SW 1271 (cell line): ENCODE measurements around the gene SRSF6.
"Not testable (repeated sequence)": the region's sequence is repeated elsewhere in the genome, so short reads cannot be mapped to it uniquely, and the experiment has no call there.

Experiments
- DNase-seq, 2 experiments: peaks; one replicate each; lab custom pipeline; 2025; lab: John Stamatoyannopoulos, UW

Gene SRSF6

GRCh38 chr20:43448748-43449535, 8.8 kb upstream of the SRSF6 start:
- peak in 1 of 2 experiments; percentile 39 for DNase-seq

DNA sequence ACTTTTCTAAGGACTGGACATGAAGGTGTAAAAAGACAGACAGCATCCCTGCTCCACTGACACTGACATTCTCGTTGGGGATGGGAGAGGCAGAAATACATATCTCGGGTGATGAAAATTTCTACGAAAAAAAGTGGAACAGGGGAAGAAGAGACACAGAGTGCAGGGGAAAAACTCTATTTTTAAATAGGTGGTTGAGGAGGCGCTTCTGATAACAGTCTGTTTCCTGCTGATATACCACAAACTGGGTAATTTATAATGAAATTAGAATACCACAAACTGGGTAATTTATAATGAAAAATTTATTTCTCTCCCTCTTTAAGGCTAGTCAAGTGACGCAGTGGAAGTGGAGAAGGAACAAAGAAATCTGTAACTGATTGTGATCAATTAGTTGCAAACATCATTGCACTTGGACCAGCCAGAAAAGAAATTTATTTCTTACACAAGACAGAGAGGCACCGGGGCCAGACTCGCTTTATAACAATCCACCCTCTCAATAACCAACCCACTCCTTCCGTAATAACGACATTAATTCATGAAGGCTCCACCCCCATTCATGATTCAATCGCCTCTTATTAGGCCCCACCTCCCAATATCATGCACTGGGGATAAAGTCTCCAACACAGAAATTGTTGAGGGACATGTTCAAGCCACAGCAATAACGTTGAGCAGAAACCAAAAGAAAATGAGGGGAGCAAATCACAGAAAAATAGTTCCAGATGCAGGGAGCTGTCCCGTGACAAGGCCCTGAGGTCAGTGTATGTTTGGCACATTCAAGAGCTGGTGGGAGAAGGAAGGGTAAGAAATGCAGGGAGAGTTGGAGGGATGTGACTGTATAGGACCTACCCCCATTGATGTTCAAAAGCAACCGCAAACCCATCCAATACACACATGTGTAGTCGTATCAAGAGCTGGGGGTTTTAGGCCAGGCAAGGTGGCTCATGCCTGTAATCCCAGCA, 6.6 kb upstream of the SRSF6 start:
- no peak for DNase-seq

DNA sequence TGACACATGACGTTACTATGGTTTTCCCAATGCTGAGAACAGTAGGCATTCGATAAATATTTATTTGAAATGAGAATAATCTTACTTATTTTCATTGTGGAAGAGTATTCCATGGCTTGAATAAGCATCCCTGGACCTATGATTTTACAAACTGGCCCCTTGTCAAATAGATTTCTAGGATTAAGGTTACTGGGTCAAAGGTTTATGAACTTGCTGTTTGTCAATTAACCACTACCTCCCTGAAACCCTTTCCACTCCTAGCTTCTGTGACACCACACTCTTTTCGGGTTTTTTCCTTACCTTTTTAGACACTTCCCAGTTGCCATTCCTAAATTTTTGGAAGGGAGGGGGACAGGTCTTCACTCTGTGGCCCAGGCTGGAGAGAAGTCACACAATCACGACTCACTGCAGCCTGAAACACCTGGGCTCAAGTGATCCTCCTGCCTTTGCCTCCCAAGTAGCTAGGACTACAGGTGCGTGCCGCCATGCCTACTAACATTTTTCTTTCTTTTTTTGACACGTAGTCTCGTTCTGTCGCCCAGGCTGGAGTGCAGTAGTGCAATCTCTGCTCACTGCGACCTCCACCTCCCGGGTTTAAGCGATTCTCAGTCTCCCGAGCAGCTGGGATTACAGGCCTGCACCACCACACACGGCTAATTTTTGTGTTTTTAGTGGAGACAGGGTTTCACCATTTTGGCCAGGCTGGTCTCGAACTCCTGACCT, 5.1 kb upstream of the SRSF6 start:
- no peak for DNase-seq

GRCh38 chr20:43456252-43456651, 1.4 kb upstream of the SRSF6 start:
- DNase-seq: not testable (repeated sequence)

GRCh38 chr20:43456809-43457639, 672 bp upstream of the SRSF6 start:
- DNase-seq: peak; percentile 74 to 96

DNA sequence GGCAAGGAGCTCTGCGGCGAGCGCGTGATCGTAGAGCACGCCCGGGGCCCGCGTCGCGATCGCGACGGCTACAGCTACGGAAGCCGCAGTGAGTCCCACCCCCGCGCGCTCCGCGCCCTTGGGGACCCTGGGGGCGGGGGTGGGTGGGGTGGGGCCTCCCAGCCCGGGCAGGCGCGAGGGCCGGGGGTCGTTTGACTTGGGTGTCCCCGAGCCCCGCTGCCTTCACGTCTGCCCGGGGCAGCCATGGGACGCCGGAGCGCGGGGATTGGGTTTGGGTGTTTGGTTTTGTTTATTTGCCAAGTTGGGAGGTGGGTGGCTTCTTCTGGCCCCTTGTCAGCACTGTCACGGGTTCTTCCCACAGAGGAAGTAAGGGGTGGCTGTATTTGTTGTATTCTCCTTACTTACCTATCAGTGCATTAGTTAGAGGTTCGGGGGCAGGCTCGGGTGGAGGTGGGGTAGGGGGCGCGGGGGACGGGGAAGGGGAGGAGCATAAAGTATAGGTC, 777 bp downstream of the SRSF6 start:
- no peak for DNase-seq

DNA sequence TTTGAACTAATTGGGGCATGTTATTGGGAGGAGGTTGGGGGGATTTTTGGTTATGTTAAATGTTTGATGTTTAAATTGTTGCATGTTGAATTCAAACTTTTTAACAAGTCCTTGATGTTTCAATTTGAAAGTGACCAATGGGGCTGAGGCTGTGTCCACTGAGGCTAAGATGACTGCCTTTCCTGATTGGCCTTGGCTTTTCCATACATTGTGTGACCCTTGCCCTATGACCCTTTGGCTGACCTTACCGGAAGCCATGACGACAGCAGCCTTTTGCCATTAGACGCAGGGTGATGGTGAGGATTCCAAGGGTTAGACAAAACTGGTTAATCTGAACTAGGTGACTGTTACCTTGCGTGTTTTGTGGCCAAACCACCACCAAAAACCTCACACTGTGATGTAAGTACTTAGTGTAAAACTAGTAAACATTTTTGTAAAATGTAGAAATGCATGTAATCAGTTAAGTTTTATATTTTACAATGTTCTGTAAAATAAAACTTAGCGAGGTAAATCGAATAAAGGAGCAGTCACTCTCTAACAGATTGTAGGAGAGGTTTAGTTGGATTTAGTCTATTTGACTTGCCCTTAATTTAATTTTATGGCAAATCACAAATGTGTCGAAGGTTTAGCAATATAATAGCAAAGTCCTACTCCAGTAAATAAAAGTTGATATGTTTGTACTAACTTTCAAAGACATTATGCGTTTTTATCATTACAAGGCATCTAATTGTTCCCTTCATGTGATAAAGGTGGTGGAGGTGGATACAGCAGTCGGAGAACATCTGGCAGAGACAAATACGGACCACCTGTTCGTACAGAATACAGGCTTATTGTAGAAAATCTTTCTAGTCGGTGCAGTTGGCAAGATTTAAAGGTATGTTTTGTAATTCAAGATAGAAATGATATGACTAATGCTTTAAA, 1.6 kb downstream of the SRSF6 start:
- peak; percentile 20 to 33 for DNase-seq

DNA sequence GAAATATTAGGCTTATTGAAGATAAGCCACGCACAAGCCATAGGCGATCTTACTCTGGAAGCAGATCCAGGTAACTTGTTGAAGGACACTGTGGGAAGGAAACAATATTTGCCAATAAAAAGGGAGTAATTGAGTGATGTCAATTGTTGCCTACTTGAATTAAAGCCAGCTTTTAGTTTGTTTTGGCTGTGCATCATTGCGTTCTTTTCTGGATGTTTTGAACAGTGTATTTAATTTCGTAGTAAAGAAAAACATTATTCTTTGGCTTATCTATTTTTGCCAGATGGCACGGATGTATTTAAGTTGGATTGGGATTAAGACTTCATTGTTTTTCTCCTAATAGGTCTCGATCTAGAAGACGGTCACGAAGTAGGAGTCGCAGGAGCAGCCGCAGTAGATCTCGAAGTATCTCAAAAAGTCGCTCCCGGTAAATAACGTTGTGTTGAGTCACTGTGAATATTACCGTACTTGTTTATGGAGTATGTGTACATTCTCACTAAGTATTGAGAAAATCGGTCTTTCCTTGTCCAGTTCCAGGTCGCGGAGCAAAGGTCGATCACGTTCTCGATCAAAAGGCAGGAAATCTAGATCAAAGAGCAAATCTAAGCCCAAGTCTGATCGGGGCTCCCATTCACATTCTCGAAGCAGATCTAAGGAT, 2.6 kb downstream of the SRSF6 start:
- DNase-seq: no peak

DNA sequence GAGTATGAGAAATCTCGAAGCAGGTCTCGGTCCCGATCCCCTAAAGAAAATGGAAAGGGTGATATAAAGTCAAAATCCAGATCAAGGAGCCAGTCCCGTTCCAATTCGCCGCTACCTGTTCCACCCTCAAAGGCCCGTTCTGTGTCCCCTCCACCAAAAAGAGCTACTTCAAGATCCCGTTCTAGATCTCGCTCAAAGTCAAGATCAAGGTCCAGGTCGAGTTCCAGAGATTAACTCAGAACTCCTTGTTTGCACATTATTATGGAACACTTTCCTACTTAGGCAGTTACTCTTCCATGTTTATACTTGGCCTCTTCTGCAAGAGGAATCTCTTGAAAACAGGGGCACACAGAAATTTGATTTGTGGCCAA, 3.1 kb downstream of the SRSF6 start:
- no peak for DNase-seq

DNA sequence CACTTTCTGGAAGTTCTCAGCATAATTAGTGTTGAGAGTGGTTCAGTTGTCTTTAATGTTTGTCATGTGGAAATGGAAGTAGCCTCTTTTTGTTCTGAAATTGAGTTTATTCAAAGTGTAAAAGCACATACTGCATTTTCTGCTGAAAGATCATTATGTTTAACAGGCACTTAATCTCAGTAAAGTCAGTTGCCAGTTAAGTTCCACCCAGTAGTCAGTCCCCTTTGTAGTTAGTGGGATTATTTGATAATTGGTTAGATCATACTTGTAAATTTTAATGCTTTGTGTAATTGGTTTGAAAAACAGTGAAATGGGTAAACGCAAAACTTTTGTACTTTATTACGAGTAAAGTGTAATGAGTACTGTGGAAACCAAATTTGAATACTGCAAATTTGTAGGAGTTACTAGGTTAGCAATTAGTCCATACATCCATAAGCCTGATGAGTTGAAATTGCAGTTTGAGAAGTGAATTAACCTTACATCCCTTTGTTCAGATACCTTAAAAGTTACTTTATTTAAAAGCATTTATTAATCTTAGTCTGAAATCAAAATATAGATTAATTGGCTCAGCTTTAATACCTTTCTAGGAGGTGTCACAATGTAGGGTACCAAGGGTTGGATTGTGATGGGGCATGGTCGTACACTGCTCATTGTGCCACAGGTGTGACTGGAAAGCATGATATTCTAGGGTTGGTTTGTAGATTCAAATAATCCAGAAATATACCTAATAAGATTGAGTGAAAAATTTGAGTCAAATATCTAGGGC, 4.4 kb downstream of the SRSF6 start:
- DNase-seq: no peak

- DNase-seq: no peak
Observed at GRCh38 chr20:43462660-43463526, 5.2 kb downstream of the SRSF6 start.

DNA sequence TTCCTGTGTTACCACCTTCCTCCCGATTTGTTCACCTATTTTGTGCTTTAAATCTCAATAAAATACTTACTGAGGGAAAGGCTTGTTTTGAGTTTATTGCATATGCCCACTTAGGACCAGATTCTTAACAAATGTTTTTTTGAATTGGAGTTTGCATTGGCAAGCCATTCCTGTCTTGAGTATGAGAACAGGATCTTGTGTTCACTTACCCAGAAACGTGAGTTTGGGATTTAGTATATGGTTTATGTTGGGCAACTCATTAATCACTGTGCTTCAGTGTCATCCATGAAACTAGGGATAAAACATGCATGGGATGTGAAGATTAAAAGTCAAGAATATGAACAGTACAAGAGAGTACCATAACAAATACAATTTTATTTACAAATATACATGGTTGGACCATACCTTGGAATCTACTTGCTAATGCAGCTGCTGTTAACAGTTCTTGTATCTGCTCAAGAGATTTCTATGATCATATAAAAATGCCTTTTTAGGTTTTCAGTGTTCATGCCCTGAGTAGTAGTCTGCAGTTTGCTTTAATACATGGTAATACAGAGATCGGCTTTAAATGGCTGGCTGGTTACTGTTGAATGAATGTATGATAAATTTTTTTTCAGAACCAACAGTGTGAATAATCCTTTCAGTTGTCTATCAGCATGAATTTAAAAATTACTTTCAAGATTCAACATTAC, 6.0 kb downstream of the SRSF6 start:
- no peak for DNase-seq

GRCh38 chr20:43464219-43464790, 6.6 kb downstream of the SRSF6 start:
- no peak for DNase-seq

- DNase-seq: no peak
Observed at GRCh38 chr20:43465625-43465943, 7.9 kb downstream of the SRSF6 start.

- DNase-seq: no peak
Observed at GRCh38 chr20:43467589-43467988, 9.9 kb downstream of the SRSF6 start.

DNA sequence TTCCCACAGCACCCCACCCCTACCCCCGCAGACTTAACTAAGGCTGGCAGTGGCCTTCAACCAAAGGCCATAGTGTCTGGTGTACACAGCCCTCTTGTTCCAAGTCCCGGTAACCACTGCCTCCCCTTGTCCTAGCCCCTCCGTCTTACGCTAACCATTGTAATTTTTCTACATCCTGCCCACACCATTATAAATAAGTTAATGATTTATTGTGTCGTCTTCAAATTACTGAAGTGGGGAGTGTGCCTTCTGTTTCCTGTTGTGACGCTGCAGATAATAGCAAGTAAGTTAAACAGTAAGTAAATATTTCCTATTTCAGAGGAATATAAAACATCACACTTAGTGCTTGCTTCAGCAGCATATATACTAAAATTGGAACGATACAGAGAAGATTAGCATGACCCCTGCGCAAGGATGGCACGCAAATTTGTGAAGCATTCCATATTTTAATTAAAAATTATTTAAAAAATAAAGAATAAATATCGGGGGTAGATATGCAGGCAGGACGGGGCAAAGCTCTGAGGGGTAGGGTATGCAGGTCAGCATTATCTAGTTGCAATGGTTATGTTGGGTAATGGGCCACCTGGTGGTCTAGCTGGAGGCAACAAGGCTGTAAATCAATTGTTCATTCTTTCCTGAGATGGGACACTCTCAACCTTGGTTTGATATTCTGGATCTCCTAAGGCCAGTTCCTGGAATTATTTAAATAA, 15.1 kb downstream of the SRSF6 start:
- DNase-seq: no peak

GRCh38 chr20:43473381-43473704, 15.6 kb downstream of the SRSF6 start:
- no peak for DNase-seq
